ENCODE results near the gene DHRSX.

DNA sequence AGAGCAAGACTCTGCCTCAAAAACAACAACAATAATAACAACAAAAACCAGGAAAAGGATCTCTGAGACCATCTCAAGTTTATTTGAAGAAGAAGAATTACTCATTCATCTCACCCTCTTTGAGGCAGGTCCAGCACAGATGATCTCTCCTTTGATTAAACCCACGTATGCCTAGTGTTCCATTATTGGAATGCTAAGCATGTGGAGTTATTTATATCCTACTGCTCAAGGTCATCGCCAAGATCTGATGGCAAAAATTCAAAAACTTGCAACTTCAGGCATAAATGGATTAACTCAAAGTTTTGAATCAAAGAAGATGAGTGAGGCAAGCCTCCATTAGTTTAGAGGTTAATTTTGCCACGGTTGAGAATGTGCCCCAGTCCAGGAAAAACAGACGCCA, 184.2 kb downstream of the DHRSX start:
- TF ChIP-seq CTCF (IDR thresholded peaks at IDR 0.05; ENCODE audit: insufficient read depth, low read length, poor library complexity, severe bottlenecking) (no peak), EZH2phosphoT487 (conservative IDR thresholded peaks at IDR 0.05; ENCODE audit: low read length) (no peak)

All from SU-DHL-6 (cell line).